CD4-positive, alpha-beta T cell treated with Interleukin-4 for 1 hour (primary cell): ENCODE measurements around the gene RTN4.
"Not testable (repeated sequence)": the region's sequence is repeated elsewhere in the genome, so short reads cannot be mapped to it uniquely, and the experiment has no call there.

Experiments
- DNase-seq, 2 donors: peaks; one replicate each; pipeline ENCODE4 v3.0.0-alpha.2; 2020 to 2022

RTN4 gene, protein sequence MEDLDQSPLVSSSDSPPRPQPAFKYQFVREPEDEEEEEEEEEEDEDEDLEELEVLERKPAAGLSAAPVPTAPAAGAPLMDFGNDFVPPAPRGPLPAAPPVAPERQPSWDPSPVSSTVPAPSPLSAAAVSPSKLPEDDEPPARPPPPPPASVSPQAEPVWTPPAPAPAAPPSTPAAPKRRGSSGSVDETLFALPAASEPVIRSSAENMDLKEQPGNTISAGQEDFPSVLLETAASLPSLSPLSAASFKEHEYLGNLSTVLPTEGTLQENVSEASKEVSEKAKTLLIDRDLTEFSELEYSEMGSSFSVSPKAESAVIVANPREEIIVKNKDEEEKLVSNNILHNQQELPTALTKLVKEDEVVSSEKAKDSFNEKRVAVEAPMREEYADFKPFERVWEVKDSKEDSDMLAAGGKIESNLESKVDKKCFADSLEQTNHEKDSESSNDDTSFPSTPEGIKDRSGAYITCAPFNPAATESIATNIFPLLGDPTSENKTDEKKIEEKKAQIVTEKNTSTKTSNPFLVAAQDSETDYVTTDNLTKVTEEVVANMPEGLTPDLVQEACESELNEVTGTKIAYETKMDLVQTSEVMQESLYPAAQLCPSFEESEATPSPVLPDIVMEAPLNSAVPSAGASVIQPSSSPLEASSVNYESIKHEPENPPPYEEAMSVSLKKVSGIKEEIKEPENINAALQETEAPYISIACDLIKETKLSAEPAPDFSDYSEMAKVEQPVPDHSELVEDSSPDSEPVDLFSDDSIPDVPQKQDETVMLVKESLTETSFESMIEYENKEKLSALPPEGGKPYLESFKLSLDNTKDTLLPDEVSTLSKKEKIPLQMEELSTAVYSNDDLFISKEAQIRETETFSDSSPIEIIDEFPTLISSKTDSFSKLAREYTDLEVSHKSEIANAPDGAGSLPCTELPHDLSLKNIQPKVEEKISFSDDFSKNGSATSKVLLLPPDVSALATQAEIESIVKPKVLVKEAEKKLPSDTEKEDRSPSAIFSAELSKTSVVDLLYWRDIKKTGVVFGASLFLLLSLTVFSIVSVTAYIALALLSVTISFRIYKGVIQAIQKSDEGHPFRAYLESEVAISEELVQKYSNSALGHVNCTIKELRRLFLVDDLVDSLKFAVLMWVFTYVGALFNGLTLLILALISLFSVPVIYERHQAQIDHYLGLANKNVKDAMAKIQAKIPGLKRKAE

GRCh38 chr2:55050100-55050994 is at the start of gene RTN4:
RTN4 (minus strand) TSS chr2:55050451; CDS start chr2:55050300, 151 bp downstream.
- DNase-seq: peak; percentile 99

GRCh38 chr2:55099493-55099877 is 49.2 kb upstream of the RTN4 start:
- DNase-seq: no peak

DNA sequence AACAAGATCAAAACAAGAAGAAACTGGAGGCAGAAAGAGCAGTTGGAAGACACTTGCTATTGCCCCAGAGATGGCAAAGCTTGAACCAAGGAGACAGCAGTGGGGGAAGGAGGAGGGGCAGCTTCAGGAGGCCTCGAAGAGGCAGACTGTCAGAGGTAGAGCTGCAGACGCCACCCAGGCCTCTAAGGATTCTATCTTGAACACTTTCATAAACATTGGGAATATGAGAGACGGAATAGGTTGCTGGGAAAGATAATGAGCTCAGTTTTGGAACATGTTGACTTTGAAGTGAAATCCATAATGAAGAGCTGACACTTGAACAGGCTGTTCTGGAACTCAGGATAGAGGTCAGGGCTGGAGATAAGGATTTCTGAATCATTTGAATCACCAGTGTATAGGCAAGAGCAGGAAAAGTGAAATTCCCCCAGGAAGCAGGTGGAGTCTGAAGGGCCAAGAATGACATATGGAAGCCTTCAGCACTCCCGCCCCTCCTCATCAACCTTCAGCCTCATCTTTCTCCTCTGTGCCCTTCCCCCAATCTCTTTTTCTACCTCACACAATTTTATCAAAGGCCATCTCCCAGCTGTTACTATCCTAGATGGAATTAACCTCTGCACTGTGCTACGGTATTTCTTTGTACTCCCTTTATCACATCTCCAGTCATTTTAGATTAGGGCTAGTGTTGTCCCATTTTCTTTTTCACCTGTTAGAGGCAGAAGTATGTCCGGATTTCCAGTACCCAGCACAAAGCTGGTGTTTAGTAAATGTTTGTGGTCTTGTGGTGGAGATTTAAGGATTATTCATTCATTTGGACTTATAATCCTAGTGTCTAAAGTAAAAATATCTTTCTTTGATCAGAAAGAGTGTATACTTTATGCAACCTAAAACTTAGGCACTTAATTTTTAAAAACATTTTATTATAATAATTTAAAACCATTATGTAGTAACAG is 47.5 kb upstream of the RTN4 start:
- DNase-seq: no peak

DNA sequence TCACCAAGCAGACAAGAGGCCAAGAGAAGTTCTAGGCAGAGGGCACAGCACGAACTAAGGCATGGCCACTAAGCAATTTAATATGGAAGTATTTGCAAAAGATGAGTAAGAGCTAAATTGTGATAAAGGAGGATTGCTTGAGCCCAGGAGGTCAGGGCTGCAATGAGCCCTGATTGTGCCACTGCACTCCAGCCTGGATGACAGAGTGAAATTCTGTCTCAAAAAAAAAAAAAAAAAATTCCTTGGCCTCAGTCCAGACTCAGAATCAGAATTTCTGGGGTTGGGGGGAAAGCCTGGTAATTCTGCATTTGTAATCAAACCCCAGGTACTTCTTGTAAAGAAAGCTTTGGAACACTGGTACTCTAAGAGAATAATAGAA is 46.8 kb upstream of the RTN4 start:
- DNase-seq: no peak

- DNase-seq: no peak
Observed at GRCh38 chr2:55096586-55096985, 46.3 kb upstream of the RTN4 start.

DNA sequence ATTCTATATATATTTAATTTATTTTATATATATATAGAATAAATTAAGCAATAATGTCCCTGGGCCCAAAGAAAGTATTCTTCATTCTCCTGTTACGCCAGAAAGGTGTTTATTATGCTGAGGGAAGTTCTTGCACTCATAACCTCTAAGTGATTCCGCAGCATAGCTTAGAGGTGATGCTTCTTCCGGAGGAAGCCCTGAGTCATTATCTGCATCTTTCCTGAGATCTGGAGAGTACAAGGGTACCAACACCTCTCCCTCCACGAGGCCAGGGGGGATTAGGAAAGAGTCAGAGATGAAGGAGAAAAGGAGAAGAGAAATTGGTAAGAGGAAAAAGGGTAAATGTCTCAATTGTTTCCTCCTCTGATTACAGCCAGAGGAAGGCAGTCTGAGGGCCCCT is 43.1 kb upstream of the RTN4 start:
- peak in 1 of 2 donors; percentile 9 for DNase-seq

GRCh38 chr2:55092439-55092838 is 42.2 kb upstream of the RTN4 start:
- no peak for DNase-seq

DNA sequence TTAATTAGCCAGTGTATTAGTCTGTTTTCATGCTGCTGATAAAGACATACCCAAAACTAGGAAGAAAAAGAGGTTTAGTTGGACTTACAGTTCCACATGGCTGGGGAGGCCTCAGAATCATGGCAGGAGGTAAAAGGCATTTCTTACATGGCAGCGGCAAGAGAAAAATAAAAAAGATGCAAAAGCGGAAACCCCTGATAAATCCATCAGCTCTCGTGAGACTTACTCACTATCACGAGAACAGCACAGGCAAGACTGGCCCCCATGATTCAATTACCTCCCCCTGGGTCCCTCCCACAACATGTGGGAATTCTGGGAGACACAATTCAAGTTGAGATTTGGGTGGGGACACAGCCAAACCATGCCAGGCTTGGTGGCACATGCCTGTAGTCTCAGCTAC is 41.4 kb upstream of the RTN4 start:
- not testable (repeated sequence) for DNase-seq

GRCh38 chr2:55090702-55091101 is 40.5 kb upstream of the RTN4 start:
- DNase-seq: no peak

GRCh38 chr2:55089726-55090125 is 39.5 kb upstream of the RTN4 start:
- DNase-seq: no peak

GRCh38 chr2:55088400-55088799 is 38.1 kb upstream of the RTN4 start:
- no peak for DNase-seq

DNA sequence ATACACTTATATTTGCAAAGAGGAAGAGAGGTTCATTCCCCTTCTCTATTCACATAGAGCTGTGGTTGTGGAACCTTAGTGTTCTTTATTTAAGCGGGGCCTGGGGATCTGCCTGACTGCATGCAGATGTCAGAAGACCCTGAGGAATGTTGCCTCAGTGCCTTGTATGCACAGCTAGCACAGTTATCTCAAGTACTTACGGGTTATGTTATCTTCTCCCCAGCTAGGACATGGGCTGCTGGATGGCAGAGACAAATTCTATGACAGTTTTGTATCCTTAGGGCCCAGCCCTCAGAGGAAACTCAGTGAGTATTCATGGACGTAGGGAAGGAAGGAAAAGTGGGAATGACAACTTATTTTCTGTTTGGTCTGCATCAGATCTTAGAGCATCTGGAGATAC is 37.7 kb upstream of the RTN4 start:
- no peak for DNase-seq

DNA sequence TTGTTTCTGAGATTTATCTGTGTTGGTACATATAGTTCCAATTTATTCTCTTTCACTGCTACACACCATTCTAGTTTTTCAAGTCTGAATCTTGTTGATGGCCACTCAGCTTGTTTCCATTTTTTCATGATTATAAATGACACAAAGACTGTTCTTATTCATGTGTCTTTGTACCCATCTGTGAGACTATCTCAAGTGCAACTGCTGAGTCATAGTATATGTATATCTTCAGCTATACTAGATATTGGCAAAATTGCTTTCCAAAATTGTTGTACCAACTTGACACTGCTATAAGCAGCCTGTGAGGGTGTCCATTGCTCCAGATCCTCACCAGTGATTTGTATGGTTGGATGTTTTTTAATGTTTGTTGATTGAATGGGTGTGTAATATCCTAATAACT is 37.2 kb upstream of the RTN4 start:
- DNase-seq: no peak

DNA sequence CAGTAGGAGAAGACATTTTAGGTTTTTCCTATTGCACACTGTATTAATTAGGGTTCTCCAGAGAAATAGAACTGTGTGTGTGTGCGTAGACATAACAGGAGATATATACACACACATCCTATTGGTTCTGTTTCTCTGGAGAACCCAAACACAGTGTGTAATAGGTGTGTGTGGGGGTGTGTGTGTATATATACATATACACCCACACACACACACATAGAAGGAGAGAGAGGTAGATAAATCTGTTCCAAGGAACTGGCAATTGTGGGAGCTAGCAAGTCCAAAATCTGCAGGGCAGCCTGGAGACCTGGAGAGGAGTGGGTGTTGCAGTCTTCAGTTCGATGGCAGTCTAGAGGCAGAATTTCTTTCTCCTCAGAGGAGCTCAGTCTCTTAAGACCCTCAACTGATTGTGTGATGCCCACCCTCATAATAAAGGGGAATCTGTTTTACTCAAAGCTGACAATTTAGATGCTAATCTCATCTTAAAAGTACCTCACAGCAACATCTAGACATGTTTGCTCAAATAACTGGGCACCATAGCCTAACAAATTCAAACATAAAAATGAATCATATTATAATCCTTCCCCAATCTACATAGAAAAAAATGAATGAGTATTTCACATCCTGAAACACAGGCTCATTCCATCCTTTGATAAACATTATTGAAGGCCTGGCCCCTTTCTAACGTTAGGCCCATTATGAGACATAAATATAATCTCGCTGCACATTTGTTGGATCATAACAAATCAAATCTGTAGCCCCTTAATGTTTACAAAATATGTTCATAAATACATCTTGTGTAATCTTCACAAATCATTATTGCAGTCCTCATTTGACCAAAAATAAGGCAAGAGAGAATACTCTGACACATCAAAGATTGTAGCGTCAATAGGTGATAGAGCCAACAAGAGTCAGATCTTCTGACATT is 35.1 kb upstream of the RTN4 start:
- DNase-seq: no peak

GRCh38 chr2:55084641-55085040 is 34.4 kb upstream of the RTN4 start:
- DNase-seq: no peak

DNA sequence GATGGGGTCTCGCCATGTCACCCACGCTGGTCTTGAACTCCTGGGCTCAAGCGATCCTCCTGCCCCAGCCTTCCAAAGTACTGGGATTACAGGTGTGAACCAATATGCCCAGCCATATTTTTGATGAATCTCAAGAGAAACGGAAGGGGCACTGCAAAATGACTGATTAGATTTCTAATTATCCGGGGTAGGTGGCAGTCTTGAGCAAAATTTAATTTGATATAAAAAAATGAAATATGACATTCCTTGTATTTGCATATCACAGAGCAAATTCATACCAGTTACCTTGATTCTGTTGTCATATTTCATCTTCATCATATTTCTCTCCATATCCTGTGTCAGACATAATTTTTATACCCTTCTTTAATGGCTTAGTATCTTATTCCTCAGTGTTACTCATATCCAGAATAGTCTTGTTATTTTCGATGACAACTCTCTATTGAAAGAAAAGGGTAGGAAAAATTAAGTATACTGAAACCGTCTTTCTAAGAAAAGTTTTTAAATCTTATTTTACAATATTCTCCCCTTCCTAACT is 30.0 kb upstream of the RTN4 start:
- no peak for DNase-seq

DNA sequence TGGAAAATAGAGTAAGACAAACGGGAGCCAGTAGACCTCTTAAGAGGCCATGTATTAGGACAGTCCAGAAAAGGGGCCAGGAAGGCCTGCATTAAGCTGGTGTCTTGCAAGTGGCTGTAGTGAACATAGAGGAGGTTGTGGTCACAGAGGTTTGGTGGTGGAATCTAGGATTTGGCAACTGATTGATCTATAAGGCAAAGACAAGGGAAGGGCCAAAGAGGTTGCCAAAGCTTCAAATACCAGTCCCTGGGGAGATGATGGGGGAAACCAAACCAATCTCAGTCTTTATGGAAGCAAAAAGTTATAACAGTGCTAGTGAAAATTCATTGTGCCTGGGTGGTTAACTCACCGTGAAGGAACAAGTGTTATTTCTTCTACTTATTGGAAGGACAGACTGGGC is 28.7 kb upstream of the RTN4 start:
- DNase-seq: no peak

DNA sequence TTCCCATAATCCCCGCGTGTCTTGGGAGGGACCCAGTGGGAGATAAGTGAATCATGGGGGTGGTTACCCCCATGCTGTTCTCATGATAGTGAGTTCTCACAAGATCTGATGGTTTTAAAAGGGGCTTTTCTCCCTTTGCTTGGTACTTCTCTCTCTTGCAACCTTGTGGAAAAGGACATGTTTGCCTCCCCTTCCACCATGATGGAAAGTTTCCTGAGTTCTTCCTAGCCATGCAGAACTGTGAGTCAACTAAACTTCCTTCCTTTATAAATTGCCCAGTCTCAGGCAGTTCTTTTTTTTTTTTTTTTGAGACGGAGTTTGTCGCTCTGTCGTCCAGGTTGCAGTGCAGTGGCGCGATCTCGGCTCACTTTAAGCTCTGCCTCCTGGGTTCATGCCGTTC is 26.5 kb upstream of the RTN4 start:
- no peak for DNase-seq

GRCh38 chr2:55076019-55076418 is 25.8 kb upstream of the RTN4 start:
- DNase-seq: not testable (repeated sequence)
